ENCODE measurements around the gene FBN3. TPM values are rescaled to one million over a fixed set of nuclear protein-coding genes. Genes with fewer than 3 reads are reported as not detected.
"Not testable (repeated sequence)": the region's sequence is repeated elsewhere in the genome, so short reads cannot be mapped to it uniquely, and the experiment has no call there.

FBN3 gene
- total RNA-seq, 4 donors from 2014 or later, result 0.06 to 32.8 TPM; not detected in 2

GRCh38 chr19:8041531-8041931 is 107.9 kb downstream of the FBN3 start:
- intact Hi-C loops (cut with DNase I; ENCODE audit: low total_unique reads), result no loop called here
- Histone ChIP-seq H3K4me1 (no peaks in the 10 kb centered on the region), H3K27me3 (no peaks in the 10 kb centered on the region), H3K4me3 (no peak overlapping the region), H3K9me3 (no peaks in the 10 kb centered on the region), H3K27ac (no peak overlapping the region), H3K36me3 (no peaks in the 10 kb centered on the region)
- no peak for TF ChIP-seq CTCF (IDR thresholded peaks at IDR 0.05)
- TF ChIP-seq POLR2A (IDR thresholded peaks at IDR 0.05), result no peak
- no peak for DNase-seq

- TF ChIP-seq POLR2A (IDR thresholded peaks at IDR 0.05) (no peak), CTCF (IDR thresholded peaks at IDR 0.05) (no peak)
- Histone ChIP-seq H3K27me3 (no peaks in the 10 kb centered on the region), H3K27ac (no peak overlapping the region), H3K4me1 (no peaks in the 10 kb centered on the region), H3K4me3 (no peak overlapping the region), H3K9me3 (no peaks in the 10 kb centered on the region), H3K36me3 (no peaks in the 10 kb centered on the region)
- no peak for DNase-seq
- intact Hi-C loops (cut with DNase I; ENCODE audit: low total_unique reads), result no loop called here
Observed at GRCh38 chr19:8039231-8039630, 110.2 kb downstream of the FBN3 start.

DNA sequence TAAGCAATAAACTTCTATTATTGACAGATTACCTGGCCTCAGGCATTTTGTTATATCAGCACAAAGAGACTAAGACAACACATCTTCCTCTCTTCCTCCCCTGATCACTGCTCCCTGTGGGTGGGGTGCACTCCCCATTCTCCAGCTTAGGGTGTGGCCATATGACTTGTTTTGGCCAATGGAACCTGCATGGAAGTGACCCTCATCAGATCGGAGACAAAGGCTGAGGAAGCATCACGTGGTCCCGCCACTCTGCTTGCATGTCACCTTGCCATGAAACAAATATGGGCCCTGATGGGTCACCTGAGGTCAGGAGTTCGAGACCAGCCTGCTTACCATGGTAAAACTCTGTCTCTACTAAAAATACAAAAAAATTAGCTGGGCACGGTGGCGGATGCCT is 110.6 kb downstream of the FBN3 start:
- TF ChIP-seq POLR2A (IDR thresholded peaks at IDR 0.05), result no peak
- TF ChIP-seq CTCF (IDR thresholded peaks at IDR 0.05), result no peak
- DNase-seq, result no peak
- Histone ChIP-seq H3K36me3 (no peaks in the 10 kb centered on the region), H3K27ac (no peak overlapping the region), H3K27me3 (no peaks in the 10 kb centered on the region), H3K9me3 (no peaks in the 10 kb centered on the region), H3K4me1 (no peaks in the 10 kb centered on the region), H3K4me3 (no peak overlapping the region)
- intact Hi-C loops (cut with DNase I; ENCODE audit: low total_unique reads), result no loop called here

DNA sequence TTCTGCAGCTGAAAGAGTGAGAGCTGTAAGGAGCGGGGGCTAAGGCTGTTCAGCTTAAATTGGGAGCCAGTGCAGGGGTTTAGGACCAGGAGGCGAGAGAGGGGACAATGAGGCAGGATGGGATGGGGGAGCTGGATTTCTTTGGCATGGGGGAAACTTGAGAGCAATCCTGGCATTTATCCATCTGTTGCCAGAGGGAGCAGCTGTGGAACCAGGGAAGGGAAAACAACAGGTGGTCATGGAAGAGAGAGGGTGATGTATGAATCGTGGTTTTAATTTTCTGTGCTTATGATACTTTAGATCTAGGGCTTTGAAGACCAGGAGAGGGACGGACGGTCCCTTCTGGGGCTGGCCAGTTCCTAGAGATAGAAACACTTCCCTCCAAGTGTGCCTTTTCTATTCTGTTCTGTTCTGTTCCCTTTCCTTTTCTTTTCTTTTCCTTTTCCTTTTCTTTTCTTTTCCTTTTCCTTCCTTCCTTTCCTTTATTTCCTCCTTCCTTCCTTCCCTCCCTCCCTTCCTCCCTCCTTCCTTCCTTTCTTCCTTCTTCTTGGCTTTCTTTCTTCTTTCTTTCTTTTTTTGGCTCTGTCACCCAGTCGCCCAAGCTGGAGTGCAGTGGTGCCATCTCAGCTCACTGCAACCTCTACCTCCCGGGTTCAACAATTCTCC is 112.8 kb downstream of the FBN3 start:
- Histone ChIP-seq H3K4me3 (no peak overlapping the region), H3K27ac (no peak overlapping the region), H3K9me3 (no peaks in the 10 kb centered on the region), H3K36me3 (no peaks in the 10 kb centered on the region), H3K27me3 (no peaks in the 10 kb centered on the region), H3K4me1 (no peaks in the 10 kb centered on the region)
- TF ChIP-seq POLR2A (IDR thresholded peaks at IDR 0.05) (no peak), CTCF (IDR thresholded peaks at IDR 0.05) (no peak)
- no peak for DNase-seq
- intact Hi-C loops (cut with DNase I; ENCODE audit: low total_unique reads), result no loop called here

- Histone ChIP-seq H3K4me1 (no peaks in the 10 kb centered on the region), H3K36me3 (no peaks in the 10 kb centered on the region), H3K27ac (no peak overlapping the region), H3K27me3 (no peaks in the 10 kb centered on the region), H3K4me3 (no peak overlapping the region), H3K9me3 (no peaks in the 10 kb centered on the region)
- TF ChIP-seq POLR2A (IDR thresholded peaks at IDR 0.05) (no peak), CTCF (IDR thresholded peaks at IDR 0.05) (no peak)
- intact Hi-C loops (cut with DNase I; ENCODE audit: low total_unique reads), result no loop called here
- DNase-seq, result no peak
Observed at GRCh38 chr19:8034178-8034525, 115.2 kb downstream of the FBN3 start.

DNA sequence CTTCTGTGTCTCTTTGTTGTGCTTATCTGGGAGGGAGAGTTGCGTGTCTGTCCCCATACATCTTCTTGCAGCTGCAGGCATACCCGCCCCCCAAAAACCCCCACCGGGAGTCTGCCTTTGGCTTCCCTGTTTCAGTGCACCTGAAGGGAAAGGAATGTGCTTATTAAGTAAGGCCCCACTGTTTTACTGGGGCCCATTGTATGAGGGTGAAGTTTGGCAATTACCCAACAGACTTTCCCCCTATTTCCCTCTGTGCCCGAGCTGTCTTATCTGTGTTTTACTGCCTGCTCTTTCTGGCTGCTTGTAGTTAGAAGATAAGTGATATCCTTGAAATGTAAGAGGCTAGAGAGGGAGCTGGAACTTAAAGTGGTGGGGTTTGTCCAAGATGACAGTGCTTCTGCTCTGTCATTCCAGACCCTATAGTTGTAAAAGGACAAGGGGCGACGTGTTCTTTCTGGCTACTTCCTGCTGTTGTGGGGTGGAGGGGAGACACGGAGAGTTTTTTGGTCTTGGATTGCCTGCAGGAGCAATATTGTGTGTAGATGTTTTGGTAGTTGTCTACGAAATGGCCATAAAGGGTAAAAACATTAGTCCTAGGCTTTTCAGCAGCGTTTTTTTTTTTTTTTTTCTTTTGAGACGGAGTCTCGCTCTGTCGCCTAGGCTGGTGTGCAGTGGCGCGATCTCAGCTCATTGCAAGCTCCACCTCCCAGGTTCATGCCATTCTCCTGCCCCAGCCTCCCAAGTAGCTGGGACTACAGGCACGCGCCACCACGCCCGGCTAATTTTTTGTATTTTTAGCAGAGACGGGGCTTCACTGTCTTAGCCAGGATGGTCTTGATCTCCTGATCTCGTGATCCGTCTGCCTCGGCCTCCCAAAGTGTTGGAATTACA is 115.9 kb downstream of the FBN3 start:
- H3K9me3 ChIP-seq; H3K36me3 ChIP-seq; H3K27ac ChIP-seq; H3K27me3 ChIP-seq; DNase-seq; H3K4me3 ChIP-seq; H3K4me1 ChIP-seq; intact Hi-C loops (cut with DNase I; ENCODE audit: low total_unique reads): not testable (repeated sequence)
